PFSK-1 (cell line): ENCODE results near the gene TCEA2.

Source experiments
- FOXP2 ChIP-seq: optimal IDR thresholded peaks from 2 replicates; pipeline ENCODE3; 2011; ENCODE audit warnings: borderline replicate concordance, control low read depth, inconsistent platforms; ENCODE audit not compliant: insufficient read depth; ENCODE audit errors: extremely low read length, extremely low read depth
- POLR2AphosphoS5 ChIP-seq: IDR thresholded peaks from 2 replicates; pipeline ENCODE4 v1.6.1; 2012; ENCODE audit warnings: low read depth, mild to moderate bottlenecking, control low read depth, low read length, moderate library complexity
- SIN3A ChIP-seq: IDR thresholded peaks from 2 replicates; pipeline ENCODE4 v1.6.1; 2012; ENCODE audit warnings: mild to moderate bottlenecking, low read length, moderate library complexity, borderline replicate concordance; ENCODE audit not compliant: insufficient read depth
- TAF1 ChIP-seq: IDR thresholded peaks from 2 replicates; pipeline ENCODE4 v1.6.1; 2012; ENCODE audit warnings: low read length, control low read depth, borderline replicate concordance; ENCODE audit not compliant: insufficient read depth
- TF ChIP-seq, protein P1 (sequence below), 2 experiments: IDR thresholded peaks; 2 replicates each; pipeline versions ENCODE4 v1.6.1 to v1.8.0; 2011 to 2012; ENCODE audit warnings: low read depth in 2 of 2, low read length in 2 of 2, control low read depth in 1 of 2, inconsistent platforms in 1 of 2, mild to moderate bottlenecking in 1 of 2, moderate library complexity in 1 of 2; ENCODE audit not compliant: insufficient read depth in 1 of 2

The TCEA2 gene

DNA sequence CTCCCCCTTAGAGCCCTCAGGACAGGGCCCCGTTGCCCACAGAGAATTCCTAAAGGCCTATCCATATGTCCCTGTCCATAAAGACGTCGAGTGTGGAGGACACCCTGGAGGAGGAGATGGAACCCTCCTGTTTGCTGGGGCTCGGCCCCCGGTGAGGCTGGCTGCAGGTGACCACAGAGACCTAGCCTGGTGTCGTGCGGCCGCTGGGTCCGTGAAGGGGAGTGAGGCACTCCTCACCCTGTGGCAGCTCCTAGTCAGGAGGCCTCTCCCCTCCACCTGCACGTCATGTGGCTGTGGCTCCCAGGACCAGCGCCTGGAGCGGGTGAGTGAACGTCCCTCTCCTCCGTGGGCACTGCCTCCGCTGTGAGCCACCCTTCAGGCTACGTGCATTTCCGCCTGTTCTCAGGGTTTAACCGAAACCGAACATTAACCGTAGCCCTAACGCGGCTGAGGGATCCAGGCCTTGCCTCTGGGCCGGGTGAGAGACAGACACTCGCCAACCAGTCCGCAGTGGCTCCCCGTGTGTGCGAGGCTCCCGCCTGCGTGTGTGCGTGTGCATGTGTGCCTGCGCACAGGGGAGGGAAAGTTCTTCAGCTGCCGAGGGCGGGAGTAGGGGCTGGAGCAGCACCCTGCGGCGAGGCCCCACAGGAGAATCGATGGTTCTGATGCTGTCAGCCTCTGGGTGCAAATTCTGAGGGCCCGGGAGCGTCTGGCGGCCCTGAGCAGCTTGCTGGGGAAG, 5.9 kb upstream of the TCEA2 start:
- TF ChIP-seq, protein P1, sequence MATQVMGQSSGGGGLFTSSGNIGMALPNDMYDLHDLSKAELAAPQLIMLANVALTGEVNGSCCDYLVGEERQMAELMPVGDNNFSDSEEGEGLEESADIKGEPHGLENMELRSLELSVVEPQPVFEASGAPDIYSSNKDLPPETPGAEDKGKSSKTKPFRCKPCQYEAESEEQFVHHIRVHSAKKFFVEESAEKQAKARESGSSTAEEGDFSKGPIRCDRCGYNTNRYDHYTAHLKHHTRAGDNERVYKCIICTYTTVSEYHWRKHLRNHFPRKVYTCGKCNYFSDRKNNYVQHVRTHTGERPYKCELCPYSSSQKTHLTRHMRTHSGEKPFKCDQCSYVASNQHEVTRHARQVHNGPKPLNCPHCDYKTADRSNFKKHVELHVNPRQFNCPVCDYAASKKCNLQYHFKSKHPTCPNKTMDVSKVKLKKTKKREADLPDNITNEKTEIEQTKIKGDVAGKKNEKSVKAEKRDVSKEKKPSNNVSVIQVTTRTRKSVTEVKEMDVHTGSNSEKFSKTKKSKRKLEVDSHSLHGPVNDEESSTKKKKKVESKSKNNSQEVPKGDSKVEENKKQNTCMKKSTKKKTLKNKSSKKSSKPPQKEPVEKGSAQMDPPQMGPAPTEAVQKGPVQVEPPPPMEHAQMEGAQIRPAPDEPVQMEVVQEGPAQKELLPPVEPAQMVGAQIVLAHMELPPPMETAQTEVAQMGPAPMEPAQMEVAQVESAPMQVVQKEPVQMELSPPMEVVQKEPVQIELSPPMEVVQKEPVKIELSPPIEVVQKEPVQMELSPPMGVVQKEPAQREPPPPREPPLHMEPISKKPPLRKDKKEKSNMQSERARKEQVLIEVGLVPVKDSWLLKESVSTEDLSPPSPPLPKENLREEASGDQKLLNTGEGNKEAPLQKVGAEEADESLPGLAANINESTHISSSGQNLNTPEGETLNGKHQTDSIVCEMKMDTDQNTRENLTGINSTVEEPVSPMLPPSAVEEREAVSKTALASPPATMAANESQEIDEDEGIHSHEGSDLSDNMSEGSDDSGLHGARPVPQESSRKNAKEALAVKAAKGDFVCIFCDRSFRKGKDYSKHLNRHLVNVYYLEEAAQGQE (IDR thresholded peaks at IDR 0.05; ENCODE audit: insufficient read depth in 1 of 2, low read depth in 2 of 2, low read length in 2 of 2): no peak
- TF ChIP-seq POLR2AphosphoS5 (no peak), FOXP2 (no peak), TAF1 (no peak), SIN3A (no peak)

DNA sequence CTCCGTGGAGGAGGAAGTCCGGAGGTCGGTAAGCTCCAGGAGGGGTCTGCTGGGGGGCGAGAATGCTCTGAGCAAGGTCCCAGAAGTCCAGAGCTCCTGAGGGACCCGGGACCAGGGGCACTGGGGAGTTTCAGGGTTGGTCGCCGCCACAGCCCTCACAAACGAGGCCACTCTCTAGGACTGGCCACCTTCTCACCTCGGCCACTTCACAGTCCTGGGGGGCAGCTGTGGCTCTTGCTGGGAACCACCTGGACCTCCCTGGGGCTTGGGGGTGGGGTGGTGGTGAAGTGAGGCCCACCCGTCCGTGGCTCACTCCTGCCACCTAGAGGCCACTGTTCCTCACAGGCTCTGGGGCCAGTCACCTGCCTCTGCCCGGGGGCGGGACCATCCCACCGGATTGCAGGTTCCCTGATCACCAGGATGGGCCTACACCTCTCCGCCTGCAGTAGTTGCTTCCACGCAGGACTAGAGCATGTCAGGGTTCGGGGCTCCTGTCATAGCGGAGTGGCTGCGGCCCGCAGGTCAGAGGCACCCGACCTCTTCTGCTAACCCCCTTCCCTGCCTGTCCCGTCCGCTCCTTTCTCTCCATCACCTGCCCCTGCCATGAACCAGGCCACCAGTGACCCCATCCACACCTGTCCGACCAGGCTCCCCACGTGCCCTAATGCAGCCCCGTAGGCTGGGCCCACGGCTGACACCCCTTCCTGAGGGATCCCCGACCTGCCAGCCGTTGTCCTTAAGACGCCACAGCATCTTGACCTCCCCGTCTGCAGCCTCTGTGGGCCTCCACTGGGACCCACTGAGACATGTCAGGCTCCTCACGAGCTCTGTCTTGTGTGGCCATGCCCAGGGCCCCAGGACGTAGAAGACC, 5.1 kb upstream of the TCEA2 start:
- peak; percentile 85 for TF ChIP-seq FOXP2
- TF ChIP-seq SIN3A: no peak

DNA sequence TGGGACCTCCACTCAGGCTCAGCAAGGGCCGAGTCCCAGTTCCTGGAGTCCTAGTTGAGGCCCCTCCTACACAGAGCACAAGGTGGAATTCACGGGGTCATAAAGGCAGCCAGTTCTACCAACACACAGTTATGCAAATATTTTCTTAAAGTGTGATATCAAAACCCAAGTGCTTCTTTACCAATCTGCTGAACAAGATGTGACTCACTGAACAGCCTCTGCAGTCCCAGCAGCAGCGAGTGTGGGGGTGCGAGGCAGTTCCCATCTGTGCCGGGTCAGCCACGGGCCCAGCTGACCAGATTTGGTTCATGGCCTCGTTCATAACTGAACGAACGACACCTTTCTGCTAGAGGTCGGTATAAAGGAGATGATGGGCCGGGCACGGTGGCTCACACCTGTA, 4.5 kb upstream of the TCEA2 start:
- TF ChIP-seq FOXP2 (no peak), SIN3A (no peak), TAF1 (no peak), POLR2AphosphoS5 (no peak)
- TF ChIP-seq, protein P1 (IDR thresholded peaks at IDR 0.05; ENCODE audit: insufficient read depth in 1 of 2, low read depth in 2 of 2, low read length in 2 of 2): no peak

DNA sequence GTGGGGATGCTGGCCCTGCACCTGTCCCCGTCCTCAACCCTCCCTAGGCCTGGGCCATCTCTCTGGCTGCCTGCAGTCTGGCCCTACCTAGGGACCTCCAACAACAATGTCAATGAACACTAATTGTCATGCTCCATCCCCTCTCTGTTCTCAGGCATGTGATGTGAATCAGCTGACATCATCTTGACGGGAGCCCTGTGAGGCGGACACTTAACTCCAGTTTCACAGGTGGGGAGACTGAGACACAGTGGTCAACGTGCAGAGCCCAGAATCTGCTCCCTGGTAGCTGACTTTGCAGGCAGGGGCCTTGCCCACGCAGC, 762 bp upstream of the TCEA2 start:
- TF ChIP-seq POLR2AphosphoS5: no peak
- TF ChIP-seq, protein P1 (IDR thresholded peaks at IDR 0.05; ENCODE audit: insufficient read depth in 1 of 2, low read depth in 2 of 2, low read length in 2 of 2): no peak
- TF ChIP-seq FOXP2: no peak

DNA sequence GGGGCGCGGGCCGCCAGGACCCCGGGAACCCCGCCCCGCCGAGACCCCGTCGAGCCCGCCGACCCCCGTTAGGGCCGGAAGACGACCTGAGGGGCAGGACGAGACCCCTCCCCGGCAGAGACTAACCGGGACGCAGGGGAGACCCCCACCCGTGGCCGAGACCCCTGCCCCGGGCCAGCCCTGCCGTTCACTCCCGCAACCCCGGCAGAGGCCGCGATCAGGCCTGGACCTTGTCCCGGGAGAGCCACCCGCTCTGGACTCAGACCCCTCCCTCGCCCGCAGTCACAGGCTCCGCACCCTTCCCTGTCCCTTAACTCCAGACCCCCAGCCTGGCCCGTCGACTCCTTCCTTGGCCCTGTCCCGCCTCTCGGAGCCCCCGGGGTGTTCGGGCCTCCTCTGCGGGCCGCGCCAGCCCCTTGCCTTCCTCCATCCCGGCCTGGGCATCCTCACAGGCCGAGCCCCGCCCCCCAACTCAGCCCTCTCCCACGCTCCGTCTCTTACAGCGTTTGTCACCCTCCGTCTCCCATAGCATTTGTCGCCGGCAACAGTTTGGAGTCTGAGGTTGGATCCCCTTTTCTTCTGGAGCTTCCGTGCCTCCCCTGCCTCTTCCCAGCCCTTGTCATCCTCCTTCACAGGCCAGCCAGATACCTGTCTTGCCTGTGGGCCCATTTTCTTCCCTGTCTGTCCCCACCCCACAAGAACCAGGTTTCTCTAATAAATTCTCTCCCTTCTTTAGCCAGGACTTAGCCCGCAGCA, 569 bp downstream of the TCEA2 start:
- TF ChIP-seq FOXP2: no peak
- TF ChIP-seq POLR2AphosphoS5: no peak
- TF ChIP-seq, protein P1 (IDR thresholded peaks at IDR 0.05; ENCODE audit: insufficient read depth in 1 of 2, low read depth in 2 of 2, low read length in 2 of 2): no peak
- no peak for TF ChIP-seq TAF1
- TF ChIP-seq SIN3A: no peak
